Neuronal stem cell (in vitro differentiated cells): ENCODE data around the gene PSG4.
"Not testable (repeated sequence)": the region's sequence is repeated elsewhere in the genome, so short reads cannot be mapped to it uniquely, and the experiment has no call there.

ENCODE experiments used
- DNase-seq: peaks from one replicate; pipeline ENCODE4 v3.0.0-alpha.2; 2013; ENCODE audit warnings: low spot score
- H2AFZ ChIP-seq: one replicate; pipeline ENCODE4 v1.6.1; 2013; ENCODE audit warnings: mild to moderate bottlenecking, low read length, inconsistent platforms
- H2AK5ac ChIP-seq: 2 replicates; pipeline ENCODE4 v1.6.1; 2013; ENCODE audit warnings: low read depth, mild to moderate bottlenecking, inconsistent platforms, low read length, moderate library complexity, mixed read lengths
- H2BK120ac ChIP-seq: 2 replicates; pipeline ENCODE4 v1.6.1; 2013; ENCODE audit warnings: low read depth, mild to moderate bottlenecking, inconsistent platforms, low read length, moderate library complexity, mixed read lengths
- H2BK12ac ChIP-seq: one replicate; pipeline ENCODE4 v1.6.1; 2013; ENCODE audit warnings: low read length, inconsistent platforms
- H2BK15ac ChIP-seq: 2 replicates; pipeline ENCODE4 v1.6.1; 2013; ENCODE audit warnings: mild to moderate bottlenecking, low read length, inconsistent platforms, mixed read lengths
- H2BK5ac ChIP-seq: one replicate; pipeline ENCODE4 v1.6.1; 2013; ENCODE audit warnings: inconsistent platforms, mild to moderate bottlenecking, low read length, moderate library complexity
- H3K14ac ChIP-seq: one replicate; pipeline ENCODE4 v1.6.1; 2013; ENCODE audit warnings: low read length, inconsistent platforms
- H3K18ac ChIP-seq: 2 replicates; pipeline ENCODE4 v1.6.1; 2013; ENCODE audit warnings: low read length, inconsistent platforms
- H3K23ac ChIP-seq: 2 replicates; pipeline ENCODE4 v1.6.1; 2013; ENCODE audit warnings: low read depth, mild to moderate bottlenecking, mixed read lengths, low read length, inconsistent platforms; ENCODE audit not compliant: poor library complexity
- H3K27ac ChIP-seq: replicated peaks from 3 replicates; pipeline ENCODE4 v1.5.1; 2013; ENCODE audit warnings: low read length, inconsistent platforms
- H3K27me3 ChIP-seq, 3 experiments: 2 replicates each; pipeline ENCODE4 v1.6.1; 2013; ENCODE audit warnings: low read length in 3 of 3, mild to moderate bottlenecking in 2 of 3, inconsistent platforms in 1 of 3, low read depth in 1 of 3, mixed read lengths in 1 of 3, moderate library complexity in 1 of 3; ENCODE audit not compliant: control insufficient read depth in 3 of 3, insufficient read depth in 3 of 3
- H3K36me3 ChIP-seq, 2 donors: replicated peaks in 1 of 2; 2 replicates each; pipeline ENCODE4 v1.6.1; 2013; ENCODE audit warnings: low read length in 2 of 2; ENCODE audit not compliant: control insufficient read depth in 2 of 2, insufficient read depth in 2 of 2
- H3K4ac ChIP-seq: 2 replicates; pipeline ENCODE4 v1.6.1; 2013; ENCODE audit warnings: inconsistent platforms, mild to moderate bottlenecking, low read length, moderate library complexity
- H3K4me1 ChIP-seq, 2 donors: 1 replicate in 1 of 2; 2 replicates in 1 of 2; pipeline ENCODE4 v1.6.1; 2013; ENCODE audit warnings: low read length in 2 of 2, low read depth in 1 of 2; ENCODE audit not compliant: control insufficient read depth in 2 of 2, insufficient read depth in 1 of 2
- H3K4me2 ChIP-seq: one replicate; pipeline ENCODE4 v1.6.1; 2013; ENCODE audit warnings: mild to moderate bottlenecking, low read length, inconsistent platforms; ENCODE audit not compliant: insufficient read depth, poor library complexity, severe bottlenecking
- H3K4me3 ChIP-seq, 2 donors: 2 replicates each; pipeline ENCODE4 v1.5.1; 2013; ENCODE audit warnings: low read length in 2 of 2, mild to moderate bottlenecking in 2 of 2, inconsistent platforms in 1 of 2, moderate library complexity in 1 of 2
- H3K79me1 ChIP-seq: one replicate; pipeline ENCODE4 v1.6.1; 2013; ENCODE audit warnings: low read depth, mild to moderate bottlenecking, inconsistent platforms, low read length, moderate library complexity
- H3K9ac ChIP-seq: one replicate; pipeline ENCODE4 v1.6.1; 2013; ENCODE audit warnings: mild to moderate bottlenecking, low read depth, low read length, inconsistent platforms; ENCODE audit not compliant: poor library complexity
- H3K9me3 ChIP-seq, 2 donors: replicated peaks in 1 of 2; 2 replicates each; pipeline versions ENCODE3 to v1.6.1; 2013; ENCODE audit warnings: low read length in 2 of 2, mild to moderate bottlenecking in 2 of 2, inconsistent platforms in 1 of 2, low read depth in 1 of 2, mixed read lengths in 1 of 2, moderate library complexity in 1 of 2; ENCODE audit not compliant: control insufficient read depth in 2 of 2, insufficient read depth in 1 of 2
- H4K8ac ChIP-seq: one replicate; pipeline ENCODE4 v1.6.1; 2013; ENCODE audit warnings: low read depth, mild to moderate bottlenecking, inconsistent platforms, low read length, moderate library complexity
- H4K91ac ChIP-seq: one replicate; pipeline ENCODE4 v1.6.1; 2013; ENCODE audit warnings: low read length, low read depth, mild to moderate bottlenecking, inconsistent platforms; ENCODE audit not compliant: poor library complexity
- whole genome bisulfite sequencing, 2 donors: extraction: QIAGEN DNeasy Blood & Tissue Kit; methylation state at CpG; one replicate each; pipeline ENCODE4 v1.1.7; 2013; ENCODE audit warnings: missing lambda C conversion rate in 2 of 2, mixed read lengths in 1 of 2; ENCODE audit not compliant: insufficient read length in 2 of 2, insufficient replicate concordance in 1 of 2; ENCODE audit errors: extremely low coverage in 2 of 2; 5-methylcytosine and 5-hydroxymethylcytosine counted together

PSG4 gene

GRCh38 chr19:43235686-43236085 lies 30.2 kb upstream of the PSG4 start:
- H4K91ac ChIP-seq, H3K36me3 ChIP-seq, H3K18ac ChIP-seq, H3K4me2 ChIP-seq, H3K23ac ChIP-seq, H3K9me3 ChIP-seq, H3K4ac ChIP-seq, H3K14ac ChIP-seq, H3K4me1 ChIP-seq, H2BK12ac ChIP-seq, H3K9ac ChIP-seq, H2BK15ac ChIP-seq, H2BK120ac ChIP-seq, H2BK5ac ChIP-seq, H2AK5ac ChIP-seq, H3K79me1 ChIP-seq, H4K8ac ChIP-seq, H3K4me3 ChIP-seq, H3K27me3 ChIP-seq, H3K27ac ChIP-seq, DNase-seq, H2AFZ ChIP-seq: not testable (repeated sequence)
- no CpG with 5 or more reads among the region's 3 CpGs for WGBS, 2 donors

DNA sequence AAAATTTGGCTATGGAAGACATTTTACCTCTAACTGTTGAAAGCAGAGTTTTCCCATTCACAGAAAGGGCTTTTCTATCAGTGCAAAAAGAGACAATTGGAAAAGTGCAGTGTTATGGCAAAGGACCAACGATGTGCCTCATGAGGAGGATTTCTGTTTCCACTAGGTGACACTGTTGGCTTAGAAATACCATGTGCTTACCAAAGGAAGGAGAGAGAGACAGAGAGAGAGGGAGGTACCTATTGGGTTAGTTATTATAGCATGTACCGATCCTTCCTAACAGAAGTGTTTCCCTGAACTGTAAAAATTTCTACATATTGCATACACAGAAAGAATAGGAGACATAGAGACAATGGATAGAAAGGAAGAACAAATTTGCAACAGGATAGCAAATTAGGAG lies 23.9 kb upstream of the PSG4 start:
- Histone ChIP-seq H3K36me3 (no peaks in the 10 kb centered on the region), H4K91ac (no peak overlapping the region), H3K27ac (no peak overlapping the region), H3K9me3 (peaks cover 0 to 1% of the 10 kb centered on the region in 2 donors), H3K27me3 (no peaks in the 10 kb centered on the region), H2BK12ac (no peak overlapping the region), H3K18ac (no peak overlapping the region), H3K9ac (no peak overlapping the region), H3K79me1 (no peaks in the 10 kb centered on the region), H3K4ac (no peak overlapping the region), H2AK5ac (no peak overlapping the region), H3K4me3 (no peak overlapping the region), H2AFZ (no peak overlapping the region), H2BK15ac (no peak overlapping the region), H2BK5ac (no peak overlapping the region), H3K23ac (no peak overlapping the region), H4K8ac (no peak overlapping the region), H3K14ac (no peak overlapping the region), H3K4me2 (no peak overlapping the region), H3K4me1 (no peaks in the 10 kb centered on the region), H2BK120ac (no peak overlapping the region)
- no peak for DNase-seq
- WGBS, 2 donors = no CpG with 5 or more reads among the region's 2 CpGs

GRCh38 chr19:43228730-43229129 lies 23.3 kb upstream of the PSG4 start:
- not testable (repeated sequence) for H2BK120ac ChIP-seq, H2BK5ac ChIP-seq, H2BK12ac ChIP-seq, H4K91ac ChIP-seq, H3K4me2 ChIP-seq, H3K36me3 ChIP-seq, H3K23ac ChIP-seq, H4K8ac ChIP-seq, H3K18ac ChIP-seq, H2AFZ ChIP-seq, H3K4me3 ChIP-seq, H3K14ac ChIP-seq, H3K27ac ChIP-seq, H3K9me3 ChIP-seq, H3K9ac ChIP-seq, H3K4me1 ChIP-seq, H2BK15ac ChIP-seq, H3K4ac ChIP-seq, H3K79me1 ChIP-seq, H3K27me3 ChIP-seq, H2AK5ac ChIP-seq
- no CpG with 5 or more reads among the region's 2 CpGs for WGBS, 2 donors
- DNase-seq = peak; percentile 8

DNA sequence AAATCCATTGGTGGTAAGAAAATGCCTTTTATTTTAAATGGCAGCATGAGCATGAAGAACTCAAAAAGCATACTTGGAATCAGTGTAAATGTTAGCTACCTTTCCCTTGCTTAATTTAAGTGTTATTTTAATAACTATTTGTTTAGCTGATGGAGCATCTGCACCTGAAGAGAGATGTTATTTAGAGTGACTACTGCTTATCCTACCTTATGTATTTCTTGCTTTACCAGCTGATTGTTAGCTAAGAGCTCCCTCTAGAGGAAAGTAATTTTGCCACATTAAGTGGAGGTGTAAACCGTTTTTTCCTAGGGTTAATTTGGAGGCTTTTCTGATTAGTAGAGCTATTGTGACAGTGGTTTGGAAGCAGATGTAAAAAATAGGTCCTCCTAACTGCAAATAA lies 21.5 kb upstream of the PSG4 start:
- not testable (repeated sequence) for H3K9me3 ChIP-seq, H3K36me3 ChIP-seq, H3K9ac ChIP-seq, H2AK5ac ChIP-seq, H4K91ac ChIP-seq, DNase-seq, H2BK12ac ChIP-seq, H3K4me3 ChIP-seq, H3K27ac ChIP-seq, H2BK15ac ChIP-seq, H3K18ac ChIP-seq, H3K4me1 ChIP-seq, H3K4me2 ChIP-seq, H3K79me1 ChIP-seq, H3K14ac ChIP-seq, H3K4ac ChIP-seq, H3K27me3 ChIP-seq, H4K8ac ChIP-seq, H2BK120ac ChIP-seq, H3K23ac ChIP-seq, H2BK5ac ChIP-seq, H2AFZ ChIP-seq
- no CpG with 5 or more reads among the region's 1 CpG for WGBS, 2 donors
